ELF-1 (cell line): ENCODE measurements around the gene ADAT1.

ENCODE experiments used
- DNase-seq: peaks from one replicate; pipeline ENCODE4 v3.0.0-alpha.2; 2016; ENCODE audit warnings: low read depth, low spot score

ADAT1 gene

GRCh38 chr16:75622761-75623605 lies at the start of gene ADAT1:
ADAT1 (minus strand) TSS chr16:75623281; CDS start chr16:75620799, 2,482 bp downstream.
- peak; percentile 99 for DNase-seq

DNA sequence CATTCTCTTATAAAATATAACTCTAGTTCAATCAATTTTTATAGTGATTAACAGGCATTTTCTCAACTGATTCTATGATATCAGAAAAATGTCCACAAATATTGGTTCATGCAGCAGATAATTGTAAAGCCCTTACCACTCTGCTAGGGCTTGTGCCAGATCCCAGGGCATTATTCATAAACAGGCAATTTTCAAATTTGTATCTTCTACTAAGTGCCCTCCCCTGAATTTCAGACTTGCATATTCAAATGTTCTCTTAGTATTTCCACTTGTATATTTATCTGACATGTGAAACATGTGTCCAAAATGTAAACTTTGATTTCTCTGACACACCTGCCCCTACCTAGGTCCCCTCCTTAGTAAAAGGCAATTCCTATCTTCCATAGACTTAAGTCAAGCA lies 44.4 kb upstream of the ADAT1 start:
- DNase-seq = no peak

GRCh38 chr16:75660726-75661302 lies 37.7 kb upstream of the ADAT1 start:
- no peak for DNase-seq

GRCh38 chr16:75660321-75660720 lies 37.2 kb upstream of the ADAT1 start:
- no peak for DNase-seq

DNA sequence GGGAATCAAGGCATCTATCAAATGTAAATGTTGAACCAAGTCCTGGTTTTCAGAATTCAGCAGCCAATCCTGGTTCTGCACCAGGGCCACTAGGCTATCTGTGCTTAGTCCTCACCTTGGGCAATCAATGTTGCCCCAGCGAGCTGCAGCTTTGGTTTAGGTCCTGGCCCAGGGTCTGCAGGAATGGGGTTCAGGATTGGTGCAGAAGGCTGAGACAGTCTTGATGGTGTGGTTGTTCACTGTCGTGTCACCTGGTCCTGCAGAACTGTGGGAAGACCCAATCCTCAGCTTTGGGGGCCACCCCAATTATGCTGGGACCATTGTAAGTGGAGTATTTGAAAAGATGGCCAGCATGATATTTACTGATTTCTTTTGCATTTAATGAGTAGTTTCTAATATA lies 35.1 kb upstream of the ADAT1 start:
- DNase-seq = no peak

- no peak for DNase-seq
Measured at GRCh38 chr16:75653922-75654321, 30.8 kb upstream of the ADAT1 start.

- DNase-seq = peak; percentile 82
Measured at GRCh38 chr16:75648265-75649076, 25.4 kb upstream of the ADAT1 start.

GRCh38 chr16:75647492-75648264 lies 24.6 kb upstream of the ADAT1 start, which contains the start of the genes KARS1 and TERF2IP:
KARS1 (minus strand) TSS chr16:75647665; CDS start chr16:75647639, 26 bp downstream.
TERF2IP (plus strand) TSS chr16:75647773; CDS start chr16:75647883, 110 bp downstream.
- DNase-seq = peak; percentile 97

DNA sequence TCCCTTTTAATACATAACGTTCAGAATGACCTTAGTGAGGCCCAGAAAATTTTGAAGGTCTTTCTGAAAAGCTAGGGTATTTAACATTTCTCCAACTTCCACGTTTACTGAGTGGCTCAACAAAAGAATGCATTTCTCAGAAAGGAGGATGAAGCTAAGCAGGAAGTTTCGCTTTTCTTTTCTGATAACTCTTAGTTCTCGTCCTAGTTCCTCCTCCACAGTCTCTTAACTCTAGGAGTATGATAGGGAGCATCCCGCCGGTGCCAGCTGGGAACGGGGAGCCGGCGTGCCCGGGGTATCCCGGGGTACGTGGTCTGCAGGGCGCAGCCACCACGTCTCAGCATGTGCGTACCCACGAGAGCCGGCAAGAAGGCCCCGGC lies 24.0 kb upstream of the ADAT1 start:
- no peak for DNase-seq

DNA sequence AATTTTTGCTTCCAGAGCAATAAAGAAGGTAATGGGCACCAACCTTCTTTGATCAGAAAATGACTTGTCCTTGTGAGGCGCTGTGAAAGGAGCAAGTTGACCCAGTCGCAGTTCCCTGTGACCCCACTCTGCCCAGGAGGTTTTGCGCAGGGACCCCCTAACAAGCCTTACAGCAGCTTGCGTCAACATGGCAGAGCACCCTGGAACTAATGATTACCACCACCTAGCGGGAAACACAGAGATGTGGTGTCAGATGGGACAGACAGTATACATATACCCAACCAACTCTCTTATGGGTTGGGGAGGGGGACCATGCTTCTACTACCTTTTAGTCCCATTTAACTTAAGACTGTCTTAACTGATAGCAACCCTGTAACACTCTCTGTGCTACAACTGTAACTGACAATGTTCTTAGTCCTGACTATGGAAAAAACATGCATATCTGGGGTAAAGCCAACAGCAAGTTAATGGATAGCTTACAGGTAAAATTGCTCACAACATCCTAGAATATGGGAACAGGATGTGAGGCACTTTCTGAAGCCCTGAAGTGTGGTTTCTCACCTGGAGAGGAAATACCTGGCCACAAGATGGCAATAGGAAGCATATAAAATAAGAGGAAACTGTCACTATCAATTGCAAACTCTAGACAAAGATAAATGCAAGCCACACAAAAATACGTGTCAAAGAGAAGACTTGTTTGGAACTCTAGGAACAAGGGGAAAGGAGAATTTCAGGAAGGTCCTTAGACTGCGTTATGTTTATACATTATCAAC lies 21.3 kb upstream of the ADAT1 start:
- DNase-seq = no peak

GRCh38 chr16:75640598-75640997 lies 17.5 kb upstream of the ADAT1 start:
- DNase-seq = peak; percentile 49

- no peak for DNase-seq
Measured at GRCh38 chr16:75635036-75635435, 12.0 kb upstream of the ADAT1 start.

GRCh38 chr16:75632857-75633256 lies 9.8 kb upstream of the ADAT1 start:
- DNase-seq = no peak

- DNase-seq = no peak
Measured at GRCh38 chr16:75630052-75630451, 7.0 kb upstream of the ADAT1 start.

DNA sequence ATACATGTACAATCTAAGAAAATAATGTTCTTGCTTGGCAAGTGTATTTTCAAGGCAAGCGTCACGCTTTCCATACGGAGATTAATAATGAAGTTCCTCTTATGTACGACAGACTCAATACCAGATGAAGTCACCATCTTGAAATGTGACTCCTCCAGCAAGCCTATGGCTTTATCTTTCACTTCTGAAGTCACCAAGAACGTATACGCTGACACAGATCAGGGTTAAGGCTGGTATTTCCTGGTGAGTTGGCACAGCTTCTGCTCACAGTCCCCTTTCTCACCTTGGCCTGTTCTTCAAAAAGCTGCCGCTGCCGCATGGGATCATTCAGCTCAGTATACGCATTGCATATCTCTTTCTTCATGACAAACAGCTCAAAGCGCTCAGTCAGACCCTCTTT lies 6.1 kb upstream of the ADAT1 start:
- DNase-seq = no peak

- DNase-seq = no peak
Measured at GRCh38 chr16:75628351-75628750, 5.3 kb upstream of the ADAT1 start.

DNA sequence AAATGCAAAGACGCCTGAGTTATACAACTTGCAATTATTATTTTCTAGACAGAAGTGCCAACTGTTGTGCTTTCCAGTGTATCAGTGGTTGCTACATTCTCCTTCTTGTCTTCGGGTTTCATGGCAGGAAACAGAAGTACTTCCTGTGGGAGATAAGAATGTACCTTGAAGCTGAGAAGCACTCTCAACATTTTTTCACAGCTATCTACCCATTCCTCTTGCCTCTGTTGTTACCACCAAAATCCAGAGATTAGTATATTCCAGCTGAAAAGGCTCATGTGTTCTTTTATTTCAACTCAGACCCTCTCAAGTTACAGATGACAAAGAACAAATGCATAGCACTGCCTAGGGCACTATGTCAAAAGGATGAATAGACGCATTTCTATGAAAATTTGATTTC lies 4.8 kb upstream of the ADAT1 start:
- no peak for DNase-seq

- DNase-seq = no peak
Measured at GRCh38 chr16:75626806-75627205, 3.7 kb upstream of the ADAT1 start.

GRCh38 chr16:75624921-75625334 lies 1.8 kb upstream of the ADAT1 start:
- no peak for DNase-seq

GRCh38 chr16:75621170-75621477 lies 2.0 kb downstream of the ADAT1 start:
- DNase-seq = no peak
